ENCODE measurements around the gene TXNL1.

TXNL1 gene

GRCh38 chr18:56647951-56648893 is 9.8 kb upstream of the TXNL1 start:
- in situ Hi-C loops (cut with HindIII; ENCODE audit: low pct_ligation_motif_present, low pct_unique_long_range_greater_than_20kb, low sequenced_read_pairs), result no loop called here
- DNase-seq, result no peak

- in situ Hi-C loops (cut with HindIII; ENCODE audit: low pct_ligation_motif_present, low pct_unique_long_range_greater_than_20kb, low sequenced_read_pairs), result no loop called here
- DNase-seq, result no peak
Measured at GRCh38 chr18:56647071-56647470, 8.7 kb upstream of the TXNL1 start.

- in situ Hi-C loops (cut with HindIII; ENCODE audit: low pct_ligation_motif_present, low pct_unique_long_range_greater_than_20kb, low sequenced_read_pairs), result no loop called here
- peak; percentile 27 for DNase-seq
Measured at GRCh38 chr18:56645415-56646016, 7.1 kb upstream of the TXNL1 start.

GRCh38 chr18:56643381-56643780 is 5.0 kb upstream of the TXNL1 start:
- in situ Hi-C loops (cut with HindIII; ENCODE audit: low pct_ligation_motif_present, low pct_unique_long_range_greater_than_20kb, low sequenced_read_pairs), result no loop called here

GRCh38 chr18:56641714-56642337 is 3.4 kb upstream of the TXNL1 start:
- in situ Hi-C loops (cut with HindIII; ENCODE audit: low pct_ligation_motif_present, low pct_unique_long_range_greater_than_20kb, low sequenced_read_pairs), result no loop called here
- no peak for DNase-seq

More at GRCh38 chr18:56643381-56643780, 5.0 kb upstream of the TXNL1 start:
- no peak for DNase-seq

- in situ Hi-C loops (cut with HindIII; ENCODE audit: low pct_ligation_motif_present, low pct_unique_long_range_greater_than_20kb, low sequenced_read_pairs), result no loop called here
- no peak for DNase-seq
Measured at GRCh38 chr18:56639571-56639970, 1.2 kb upstream of the TXNL1 start.

- in situ Hi-C loops (cut with HindIII; ENCODE audit: low pct_ligation_motif_present, low pct_unique_long_range_greater_than_20kb, low sequenced_read_pairs), result no loop called here
- DNase-seq, result peak; percentile 29
Measured at GRCh38 chr18:56639104-56639381, 651 bp upstream of the TXNL1 start.

GRCh38 chr18:56637711-56638231 is 621 bp downstream of the TXNL1 start:
- DNase-seq, result peak; percentile 9
- in situ Hi-C loops (cut with HindIII; ENCODE audit: low pct_ligation_motif_present, low pct_unique_long_range_greater_than_20kb, low sequenced_read_pairs), result no loop called here

- in situ Hi-C loops (cut with HindIII; ENCODE audit: low pct_ligation_motif_present, low pct_unique_long_range_greater_than_20kb, low sequenced_read_pairs), result no loop called here
- DNase-seq, result peak; percentile 9
Measured at GRCh38 chr18:56637176-56637575, 1.2 kb downstream of the TXNL1 start.

GRCh38 chr18:56635007-56635406 is 3.4 kb downstream of the TXNL1 start:
- in situ Hi-C loops (cut with HindIII; ENCODE audit: low pct_ligation_motif_present, low pct_unique_long_range_greater_than_20kb, low sequenced_read_pairs), result no loop called here
- DNase-seq, result no peak

GRCh38 chr18:56632070-56633022 is 6.0 kb downstream of the TXNL1 start:
- DNase-seq, result no peak
- in situ Hi-C loops (cut with HindIII; ENCODE audit: low pct_ligation_motif_present, low pct_unique_long_range_greater_than_20kb, low sequenced_read_pairs), result no loop called here

GRCh38 chr18:56627991-56628390 is 10.4 kb downstream of the TXNL1 start:
- DNase-seq, result no peak

GRCh38 chr18:56615738-56616520 is 22.5 kb downstream of the TXNL1 start:
- in situ Hi-C loops (cut with HindIII; ENCODE audit: low pct_ligation_motif_present, low pct_unique_long_range_greater_than_20kb, low sequenced_read_pairs), result no loop called here

More at GRCh38 chr18:56627991-56628390, 10.4 kb downstream of the TXNL1 start:
- in situ Hi-C loops (cut with HindIII; ENCODE audit: low pct_ligation_motif_present, low pct_unique_long_range_greater_than_20kb, low sequenced_read_pairs), result no loop called here

GRCh38 chr18:56606618-56607017 is 31.8 kb downstream of the TXNL1 start:
- in situ Hi-C loops (cut with HindIII; ENCODE audit: low pct_ligation_motif_present, low pct_unique_long_range_greater_than_20kb, low sequenced_read_pairs), result no loop called here
- DNase-seq, result no peak

More at GRCh38 chr18:56615738-56616520, 22.5 kb downstream of the TXNL1 start:
- DNase-seq, result no peak

- in situ Hi-C loops (cut with HindIII; ENCODE audit: low pct_ligation_motif_present, low pct_unique_long_range_greater_than_20kb, low sequenced_read_pairs), result no loop called here
- DNase-seq, result no peak
Measured at GRCh38 chr18:56598422-56598821, 40.0 kb downstream of the TXNL1 start.

- peak; percentile 16 for DNase-seq
- in situ Hi-C loops (cut with HindIII; ENCODE audit: low pct_ligation_motif_present, low pct_unique_long_range_greater_than_20kb, low sequenced_read_pairs), result no loop called here
Measured at GRCh38 chr18:56593906-56594305, 44.5 kb downstream of the TXNL1 start.

GRCh38 chr18:56580026-56580425 is 58.4 kb downstream of the TXNL1 start:
- in situ Hi-C loops (cut with HindIII; ENCODE audit: low pct_ligation_motif_present, low pct_unique_long_range_greater_than_20kb, low sequenced_read_pairs), result no loop called here
- no peak for DNase-seq

- in situ Hi-C loops (cut with HindIII; ENCODE audit: low pct_ligation_motif_present, low pct_unique_long_range_greater_than_20kb, low sequenced_read_pairs), result no loop called here
- no peak for DNase-seq
Measured at GRCh38 chr18:56579451-56579850, 58.9 kb downstream of the TXNL1 start.

All from ACHN (cell line).